Small intestine (tissue), 4 donors: ENCODE measurements around the gene MYMX. TPM values are rescaled to one million over a fixed set of nuclear protein-coding genes. Genes with fewer than 3 reads are reported as not detected.

Experiments
- polyA plus RNA-seq, 4 donors: library from polyadenylated mRNA; stranded (reverse) in 3 of 4; unstranded in 1 of 4; fragments of 200-250 nt in 3 of 4; fragments of 120-200 nt in 1 of 4; gene quantifications; one replicate each; pipeline versions ENCODE4 v1.2.1 to v1.2.3, GENCODE V29; 2013
- donor health status: healthy with polysubstance abuse.
- donor health status: Bipolar disorder and iron deficiency.
- donor health status: healthy.

The MYMX gene
- polyA plus RNA-seq, 4 donors, result 0.19 to 0.98 TPM; not detected in 2

Other genes starting within 250 kb of the MYMX start
- gene MRPL14, start 89.5 kb upstream of the MYMX start, polyA plus RNA-seq, result 100 to 1,000 TPM in 2 of 4 donors, 10 to 100 TPM in 2; 48.7 to 116 (median 96.0) TPM
- gene TMEM63B, start 89.4 kb upstream of the MYMX start, polyA plus RNA-seq, result 10 to 100 TPM; 13.2 to 33.9 (median 25.6) TPM
- under 1 TPM in 1 of 4 donors, not detected in 3; 0.18 TPM for gene CAPN11, start 58.1 kb upstream of the MYMX start, polyA plus RNA-seq
- gene SLC29A1, start 6.7 kb downstream of the MYMX start, polyA plus RNA-seq, result 10 to 100 TPM in 2 of 4 donors, 1 to 10 TPM in 2; 2.4 to 38.0 (median 13.6) TPM
- gene HSP90AB1, start 30.2 kb downstream of the MYMX start, polyA plus RNA-seq, result 100 to 1,000 TPM; 100 to 773 (median 351) TPM
- 10 to 100 TPM in 3 of 4 donors, 1 to 10 TPM in 1; 6.5 to 41.7 (median 22.3) TPM for gene SLC35B2, start 40.6 kb downstream of the MYMX start, polyA plus RNA-seq
- gene NFKBIE, start 48.6 kb downstream of the MYMX start, polyA plus RNA-seq, result 10 to 100 TPM in 2 of 4 donors, 1 to 10 TPM in 2; 7.6 to 13.5 (median 9.7) TPM
- 1 to 10 TPM in 1 of 4 donors, under 1 TPM in 1, not detected in 2; 0.96 to 3.1 TPM for gene TMEM151B, start 53.5 kb downstream of the MYMX start, polyA plus RNA-seq
- 10 to 100 TPM in 2 of 4 donors, 1 to 10 TPM in 2; 3.2 to 14.4 (median 9.1) TPM for gene AARS2, start 96.4 kb downstream of the MYMX start, polyA plus RNA-seq
- under 1 TPM in 1 of 4 donors, not detected in 3; 0.13 TPM for gene SPATS1, start 125.7 kb downstream of the MYMX start, polyA plus RNA-seq
- gene CDC5L, start 170.8 kb downstream of the MYMX start, polyA plus RNA-seq, result 10 to 100 TPM in 1 of 4 donors, 1 to 10 TPM in 3; 8.6 to 21.2 (median 9.7) TPM